Glutamatergic neuron (in vitro differentiated cells): Measurements from ENCODE around the gene SYS1. TPM values are rescaled to one million over a fixed set of nuclear protein-coding genes. Genes with fewer than 3 reads are reported as not detected.

Experiments
- DNase-seq: peaks from one replicate; pipeline ENCODE4 v3.0.0; 2022
- H3K27ac Mint-ChIP-seq: one replicate; pipeline ENCODE4 v1.8.0; 2020; ENCODE audit warnings: mild to moderate bottlenecking, mixed read lengths, inconsistent platforms; ENCODE audit not compliant: unreplicated experiment
- H3K27me3 Mint-ChIP-seq: one replicate; pipeline ENCODE4 v1.8.0; 2020; ENCODE audit warnings: mild to moderate bottlenecking, moderate library complexity, mixed read lengths, inconsistent platforms; ENCODE audit not compliant: unreplicated experiment
- H3K36me3 Mint-ChIP-seq: one replicate; pipeline ENCODE4 v1.8.0; 2020; ENCODE audit warnings: mild to moderate bottlenecking, mixed read lengths, inconsistent platforms; ENCODE audit not compliant: unreplicated experiment
- H3K4me1 Mint-ChIP-seq: one replicate; pipeline ENCODE4 v1.8.0; 2020; ENCODE audit warnings: mild to moderate bottlenecking, low read depth, mixed read lengths, inconsistent platforms; ENCODE audit not compliant: unreplicated experiment
- H3K4me3 Mint-ChIP-seq: one replicate; pipeline ENCODE4 v1.8.0; 2020; ENCODE audit warnings: mild to moderate bottlenecking, mixed read lengths, inconsistent platforms; ENCODE audit not compliant: unreplicated experiment
- H3K9me3 Mint-ChIP-seq: one replicate; pipeline ENCODE4 v1.8.0; 2020; ENCODE audit warnings: mild to moderate bottlenecking, moderate library complexity, mixed read lengths, inconsistent platforms; ENCODE audit not compliant: unreplicated experiment
- total RNA-seq: library from RNA; stranded (reverse); fragmentation: NEBNext Ultra II Directional; extraction: Animal tissue kit (Norgen Biotek cat#: 25700); gene quantifications from one replicate; pipeline ENCODE4 v1.2.1, GENCODE V29; 2021; ENCODE audit not compliant: unreplicated experiment
- TF ChIP-seq, protein P1 (sequence below): fragments of 200-600 bp; sonication (generic); IDR thresholded peaks from one replicate; pipeline ENCODE4 v1.5.0; 2021; ENCODE audit not compliant: partially characterized antibody, unreplicated experiment

Gene SYS1
- total RNA-seq, 1 donor from 2014 or later, result 17.7 TPM

DNA sequence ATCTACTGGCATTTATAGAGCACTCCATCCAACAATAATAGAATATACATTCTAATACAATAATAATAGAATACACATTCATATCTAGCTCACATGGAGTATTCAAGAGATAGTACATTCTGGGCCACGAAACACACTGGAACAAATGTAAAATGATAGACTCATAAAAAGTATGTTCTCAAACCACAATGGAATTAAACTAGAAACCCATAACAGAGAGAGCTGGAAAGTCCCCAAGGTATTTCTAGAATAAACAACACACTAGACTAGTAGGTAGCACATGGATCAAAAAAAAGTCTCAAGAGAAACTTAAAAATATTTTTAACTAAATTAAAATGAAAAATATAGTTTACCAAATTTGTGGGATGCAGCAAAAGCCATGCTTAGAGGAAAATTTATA is 24.3 kb downstream of the SYS1 start:
- Mint-ChIP-seq H3K36me3 (no peaks in the 10 kb centered on the region), H3K4me1 (no peaks in the 10 kb centered on the region), H3K27me3 (no peaks in the 10 kb centered on the region), H3K4me3 (no peak overlapping the region), H3K27ac (no peak overlapping the region), H3K9me3 (no peaks in the 10 kb centered on the region)
- TF ChIP-seq, protein P1, sequence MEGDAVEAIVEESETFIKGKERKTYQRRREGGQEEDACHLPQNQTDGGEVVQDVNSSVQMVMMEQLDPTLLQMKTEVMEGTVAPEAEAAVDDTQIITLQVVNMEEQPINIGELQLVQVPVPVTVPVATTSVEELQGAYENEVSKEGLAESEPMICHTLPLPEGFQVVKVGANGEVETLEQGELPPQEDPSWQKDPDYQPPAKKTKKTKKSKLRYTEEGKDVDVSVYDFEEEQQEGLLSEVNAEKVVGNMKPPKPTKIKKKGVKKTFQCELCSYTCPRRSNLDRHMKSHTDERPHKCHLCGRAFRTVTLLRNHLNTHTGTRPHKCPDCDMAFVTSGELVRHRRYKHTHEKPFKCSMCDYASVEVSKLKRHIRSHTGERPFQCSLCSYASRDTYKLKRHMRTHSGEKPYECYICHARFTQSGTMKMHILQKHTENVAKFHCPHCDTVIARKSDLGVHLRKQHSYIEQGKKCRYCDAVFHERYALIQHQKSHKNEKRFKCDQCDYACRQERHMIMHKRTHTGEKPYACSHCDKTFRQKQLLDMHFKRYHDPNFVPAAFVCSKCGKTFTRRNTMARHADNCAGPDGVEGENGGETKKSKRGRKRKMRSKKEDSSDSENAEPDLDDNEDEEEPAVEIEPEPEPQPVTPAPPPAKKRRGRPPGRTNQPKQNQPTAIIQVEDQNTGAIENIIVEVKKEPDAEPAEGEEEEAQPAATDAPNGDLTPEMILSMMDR, result no peak
- DNase-seq, result no peak

DNA sequence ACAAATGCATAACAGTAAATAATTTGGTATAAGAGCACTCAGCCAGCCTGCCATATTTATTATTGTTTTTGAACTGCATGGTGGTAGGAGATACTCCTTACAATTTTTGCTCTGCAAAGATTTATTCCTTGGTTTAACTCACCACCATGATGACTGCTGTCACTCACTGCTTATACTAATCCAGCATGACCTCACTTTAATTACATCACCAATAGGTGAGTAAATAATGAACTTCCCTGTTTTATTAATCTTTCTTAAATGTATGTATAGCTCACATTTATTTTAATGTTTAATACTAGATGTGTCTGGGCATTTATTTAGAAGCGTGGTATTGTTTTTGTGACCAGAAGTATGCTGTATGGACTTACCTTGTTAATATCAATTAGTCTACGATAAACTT is 28.0 kb downstream of the SYS1 start:
- H3K27ac Mint-ChIP-seq, result no peak overlapping the region
- TF ChIP-seq, protein P1, result no peak
- DNase-seq, result no peak
- H3K27me3 Mint-ChIP-seq, result no peaks in the 10 kb centered on the region
- no peaks in the 10 kb centered on the region for H3K4me1 Mint-ChIP-seq
- H3K9me3 Mint-ChIP-seq, result no peaks in the 10 kb centered on the region
- H3K4me3 Mint-ChIP-seq, result no peak overlapping the region
- H3K36me3 Mint-ChIP-seq, result no peaks in the 10 kb centered on the region

GRCh38 chr20:45391559-45391958 is 28.6 kb downstream of the SYS1 start:
- H3K4me1 Mint-ChIP-seq, result no peaks in the 10 kb centered on the region
- no peak overlapping the region for H3K27ac Mint-ChIP-seq
- H3K4me3 Mint-ChIP-seq, result no peak overlapping the region
- H3K27me3 Mint-ChIP-seq, result no peaks in the 10 kb centered on the region
- DNase-seq, result no peak
- TF ChIP-seq, protein P1, result no peak
- H3K36me3 Mint-ChIP-seq, result no peaks in the 10 kb centered on the region
- H3K9me3 Mint-ChIP-seq, result no peaks in the 10 kb centered on the region

DNA sequence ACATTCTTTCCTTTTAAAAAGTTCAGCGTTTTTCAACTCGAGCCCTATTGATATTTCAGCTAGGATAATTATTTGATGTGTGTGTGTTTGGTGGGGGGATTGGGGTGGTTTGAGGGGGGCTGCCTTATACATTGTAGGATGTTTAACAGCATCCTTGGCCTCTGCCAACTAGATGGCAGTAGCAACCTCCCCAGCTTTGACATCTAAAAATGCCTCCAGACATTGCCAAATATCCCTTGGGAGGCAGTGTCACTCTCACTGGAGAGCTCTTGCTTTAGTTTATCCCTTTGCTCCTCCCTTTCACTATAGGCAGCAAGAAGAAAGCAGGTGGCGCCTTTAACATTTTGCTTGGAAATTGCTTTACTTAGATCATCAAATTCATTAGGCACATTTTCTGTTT is 29.8 kb downstream of the SYS1 start:
- TF ChIP-seq, protein P1, result no peak
- Mint-ChIP-seq H3K4me1 (no peaks in the 10 kb centered on the region), H3K9me3 (no peaks in the 10 kb centered on the region), H3K4me3 (no peak overlapping the region), H3K27ac (no peak overlapping the region), H3K36me3 (no peaks in the 10 kb centered on the region), H3K27me3 (no peaks in the 10 kb centered on the region)
- no peak for DNase-seq

- H3K9me3 Mint-ChIP-seq, result no peaks in the 10 kb centered on the region
- H3K4me1 Mint-ChIP-seq, result no peaks in the 10 kb centered on the region
- H3K36me3 Mint-ChIP-seq, result peaks cover 5% of the 10 kb centered on the region
- DNase-seq, result no peak
- TF ChIP-seq, protein P1, result no peak
- no peak overlapping the region for H3K27ac Mint-ChIP-seq
- H3K4me3 Mint-ChIP-seq, result no peak overlapping the region
- no peaks in the 10 kb centered on the region for H3K27me3 Mint-ChIP-seq
Observed at GRCh38 chr20:45394221-45395113, 31.5 kb downstream of the SYS1 start.
